WTC11 (cell line): ENCODE data around the gene KRTAP9-8.
"Not testable (repeated sequence)": the region's sequence is repeated elsewhere in the genome, so short reads cannot be mapped to it uniquely, and the experiment has no call there.

Experiments
- ATF1 ChIP-seq: sonication (generic); formaldehyde crosslinking; IDR thresholded peaks from 2 replicates; pipeline ENCODE4 v1.8.1; 2023; ENCODE audit warnings: mild to moderate bottlenecking, moderate library complexity, missing genetic modification reagents
- CBFB ChIP-seq: sonication (generic); formaldehyde crosslinking; IDR thresholded peaks from 2 replicates; pipeline ENCODE4 v1.8.1; 2022; ENCODE audit warnings: mild to moderate bottlenecking, low read depth, missing genetic modification reagents
- CTCF ChIP-seq: fragments of 200-600 bp; IDR thresholded peaks from 2 replicates; pipeline ENCODE4 v1.8.0; 2022; ENCODE audit warnings: antibody characterized with exemption
- ERG ChIP-seq: fragments of 250-450 bp; sonication (Bioruptor Pico); IDR thresholded peaks from 2 replicates; pipeline ENCODE4 v1.8.0; 2021; ENCODE audit warnings: mild to moderate bottlenecking
- USF2 ChIP-seq: sonication (generic); formaldehyde crosslinking; IDR thresholded peaks from 2 replicates; pipeline ENCODE4 v1.8.1; 2023; ENCODE audit warnings: mild to moderate bottlenecking, missing genetic modification reagents, moderate library complexity
- ZNF317 ChIP-seq: sonication (generic); formaldehyde crosslinking; IDR thresholded peaks from 2 replicates; pipeline ENCODE4 v1.8.1; 2023; ENCODE audit warnings: low read depth, mild to moderate bottlenecking, moderate library complexity, missing genetic modification reagents, borderline replicate concordance
- TF ChIP-seq, protein P1 (sequence below): sonication (generic); formaldehyde crosslinking; IDR thresholded peaks from 2 replicates; pipeline ENCODE4 v1.8.0; 2022; ENCODE audit warnings: mild to moderate bottlenecking, missing genetic modification reagents

DNA sequence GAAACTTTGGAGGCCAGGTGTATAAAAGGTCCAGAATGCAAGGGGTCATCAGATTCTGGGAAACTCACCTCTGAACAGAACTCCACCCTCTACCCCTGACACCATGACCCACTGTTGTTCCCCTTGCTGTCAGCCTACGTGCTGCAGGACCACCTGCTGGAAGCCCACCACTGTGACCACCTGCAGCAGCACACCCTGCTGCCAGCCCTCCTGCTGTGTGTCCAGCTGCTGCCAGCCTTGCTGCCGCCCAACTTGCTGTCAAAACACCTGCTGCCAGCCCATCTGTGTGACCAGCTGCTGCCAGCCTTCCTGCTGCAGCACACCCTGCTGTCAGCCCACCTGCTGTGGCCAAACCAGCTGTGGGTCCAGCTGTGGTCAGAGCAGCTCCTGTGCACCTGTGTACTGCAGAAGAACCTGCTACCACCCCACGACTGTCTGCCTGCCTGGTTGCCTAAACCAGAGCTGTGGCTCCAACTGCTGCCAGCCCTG is at the start of gene KRTAP9-8:
- TF ChIP-seq CTCF; USF2 (CRISPR knock-in tag); ZNF317 (CRISPR knock-in tag); ATF1 (CRISPR knock-in tag); ERG; CBFB (CRISPR knock-in tag): not testable (repeated sequence)
- TF ChIP-seq, protein P1, sequence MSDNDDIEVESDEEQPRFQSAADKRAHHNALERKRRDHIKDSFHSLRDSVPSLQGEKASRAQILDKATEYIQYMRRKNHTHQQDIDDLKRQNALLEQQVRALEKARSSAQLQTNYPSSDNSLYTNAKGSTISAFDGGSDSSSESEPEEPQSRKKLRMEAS: not testable (repeated sequence)
